SK-N-SH (cell line): Measurements from ENCODE around the gene OXSM. TPM values are rescaled to one million over a fixed set of nuclear protein-coding genes. Genes with fewer than 3 reads are reported as not detected.
A peak's percentile ranks its signal among the peaks of the same experiment; 100 is the strongest.

Source experiments
- CTCF ChIA-PET: fragments of 300-600, 350-600 bp; formaldehyde crosslinking; extraction: SDS; loops from one replicate; lab custom pipeline; 2021; lab: Yijun Ruan, JAX
- POLR2A ChIA-PET: fragments of 350-600 bp; sonication (Branson Sonifier 250); formaldehyde crosslinking; extraction: SDS; loops from one replicate; lab custom pipeline; 2020; ENCODE audit warnings: antibody characterized with exemption, inconsistent platforms; lab: Yijun Ruan, JAX
- DNase-seq: peaks from one replicate; pipeline ENCODE4 v3.0.0; 2012
- H2AFZ ChIP-seq: fragments of 200-600 bp; sonication (generic); 2 replicates; pipeline ENCODE4 v1.8.1; 2016; ENCODE audit warnings: antibody characterized with exemption, mild to moderate bottlenecking, low read depth
- H3F3A ChIP-seq: fragments of 200-600 bp; sonication (generic); replicated peaks from 2 replicates; pipeline ENCODE3; 2016; ENCODE audit warnings: antibody characterized with exemption, mild to moderate bottlenecking; ENCODE audit not compliant: insufficient read depth
- H3K27ac ChIP-seq, 2 experiments: fragments of 200-500 bp in 1 of 2; fragments of 200-600 bp in 1 of 2; sonication (Bioruptor generic) in 1 of 2; sonication (generic), shearing (Covaris generic) in 1 of 2; 2 replicates each; pipeline versions ENCODE4 v1.5.1 to v1.6.1; 2014 to 2016; ENCODE audit warnings: low read depth in 2 of 2, inconsistent platforms in 1 of 2, low read length in 1 of 2, mild to moderate bottlenecking in 1 of 2, mixed read lengths in 1 of 2
- H3K27me3 ChIP-seq: fragments of 200-600 bp; sonication (generic), shearing (Covaris generic); 2 replicates; pipeline ENCODE4 v1.6.1; 2016; ENCODE audit warnings: mixed run types; ENCODE audit not compliant: insufficient read depth
- H3K36me3 ChIP-seq, 2 experiments: fragments of 200-500 bp in 1 of 2; fragments of 200-600 bp in 1 of 2; sonication (Bioruptor generic) in 1 of 2; sonication (generic) in 1 of 2; replicated peaks in 1 of 2; 2 replicates each; pipeline versions ENCODE3 to v1.5.1; 2014 to 2016; ENCODE audit warnings: low read length in 1 of 2, mild to moderate bottlenecking in 1 of 2; ENCODE audit not compliant: insufficient read depth in 2 of 2, control insufficient read depth in 1 of 2
- H3K4me1 ChIP-seq, 2 experiments: fragments of 200-500 bp in 1 of 2; fragments of 200-600 bp in 1 of 2; sonication (Bioruptor generic) in 1 of 2; sonication (generic), shearing (Covaris generic) in 1 of 2; 2 replicates each; pipeline versions ENCODE4 v1.5.1 to v1.6.1; 2014 to 2016; ENCODE audit warnings: low read depth in 1 of 2, low read length in 1 of 2, mixed run types in 1 of 2; ENCODE audit not compliant: insufficient read depth in 2 of 2, control insufficient read depth in 1 of 2
- H3K4me2 ChIP-seq: fragments of 200-600 bp; sonication (generic), shearing (Covaris generic); 2 replicates; pipeline ENCODE4 v1.6.1; 2017; ENCODE audit warnings: mixed run types
- H3K4me3 ChIP-seq, 2 experiments: fragments of 200-500 bp in 1 of 2; fragments of 200-600 bp in 1 of 2; sonication (Bioruptor generic) in 1 of 2; sonication (generic), shearing (Covaris generic) in 1 of 2; 2 replicates each; pipeline versions ENCODE4 v1.5.1 to v1.8.1; 2014 to 2016; ENCODE audit warnings: low read depth in 2 of 2, inconsistent platforms in 1 of 2, low read length in 1 of 2, mild to moderate bottlenecking in 1 of 2, mixed read lengths in 1 of 2, moderate library complexity in 1 of 2
- H3K79me2 ChIP-seq: fragments of 200-600 bp; sonication (generic); 2 replicates; pipeline ENCODE4 v1.8.1; 2017; ENCODE audit warnings: mild to moderate bottlenecking; ENCODE audit not compliant: insufficient read depth
- H3K9ac ChIP-seq: fragments of 200-600 bp; sonication (generic); 2 replicates; pipeline ENCODE4 v1.6.1; 2017; ENCODE audit warnings: mixed run types
- H3K9me2 ChIP-seq: fragments of 200-600 bp; sonication (generic); 2 replicates; pipeline ENCODE4 v1.6.1; 2017; ENCODE audit warnings: mixed run types
- H3K9me3 ChIP-seq: fragments of 200-600 bp; sonication (generic); 2 replicates; pipeline ENCODE4 v1.6.1; 2017; ENCODE audit warnings: mixed run types, mild to moderate bottlenecking, moderate library complexity
- H4K20me1 ChIP-seq: fragments of 200-600 bp; sonication (generic); 2 replicates; pipeline ENCODE4 v1.6.1; 2017; ENCODE audit warnings: mild to moderate bottlenecking, mixed run types; ENCODE audit not compliant: insufficient read depth
- CTCF ChIP-seq: fragments of 200-600 bp; sonication (generic); IDR thresholded peaks from 2 replicates; pipeline ENCODE4 v1.6.1; 2017; ENCODE audit warnings: antibody characterized with exemption, mild to moderate bottlenecking, moderate library complexity
- EP300 ChIP-seq, 2 experiments: IDR thresholded peaks; 2 replicates each; pipeline versions ENCODE4 v1.4.0 to v1.6.1; 2012; ENCODE audit warnings: borderline replicate concordance in 1 of 2, low read depth in 1 of 2, low read length in 1 of 2
- EZH2phosphoT487 ChIP-seq: fragments of 200-600 bp; sonication (generic); IDR thresholded peaks from 2 replicates; pipeline ENCODE4 v1.6.1; 2017; ENCODE audit warnings: low read depth, mixed run types, mild to moderate bottlenecking, antibody characterized with exemption, moderate library complexity, borderline replicate concordance
- FOSL2 ChIP-seq: IDR thresholded peaks from 2 replicates; pipeline ENCODE4 v1.4.0; 2012; ENCODE audit warnings: low read depth, mild to moderate bottlenecking, moderate library complexity, borderline replicate concordance
- FOXJ3 ChIP-seq: sonication (generic); formaldehyde crosslinking; IDR thresholded peaks from 2 replicates; pipeline ENCODE4 v1.5.1; 2020; ENCODE audit warnings: mild to moderate bottlenecking, missing genetic modification reagents
- FOXM1 ChIP-seq: IDR thresholded peaks from 2 replicates; pipeline ENCODE4 v1.4.0; 2012; ENCODE audit warnings: low read depth, mild to moderate bottlenecking
- GATA2 ChIP-seq: sonication (generic); formaldehyde crosslinking; IDR thresholded peaks from 2 replicates; pipeline ENCODE4 v1.5.0; 2020; ENCODE audit warnings: mild to moderate bottlenecking, missing genetic modification reagents
- MAX ChIP-seq: IDR thresholded peaks from 2 replicates; pipeline ENCODE4 v1.4.0; 2012; ENCODE audit warnings: low read depth
- MXI1 ChIP-seq: IDR thresholded peaks from 2 replicates; pipeline ENCODE4 v1.6.1; 2012; ENCODE audit warnings: mild to moderate bottlenecking, low read depth, low read length, improper control_type of control experiment
- RAD21 ChIP-seq: IDR thresholded peaks from 2 replicates; pipeline ENCODE4 v1.6.1; 2012; ENCODE audit warnings: mild to moderate bottlenecking, low read length
- REST ChIP-seq: IDR thresholded peaks from 2 replicates; pipeline ENCODE4 v1.6.1; 2012; ENCODE audit warnings: mild to moderate bottlenecking, low read depth, low read length, moderate library complexity
- RXRA ChIP-seq: IDR thresholded peaks from 2 replicates; pipeline ENCODE4 v1.4.0; 2012; ENCODE audit warnings: low read depth, mild to moderate bottlenecking, borderline replicate concordance
- SIN3A ChIP-seq: IDR thresholded peaks from 2 replicates; pipeline ENCODE4 v1.6.1; 2012; ENCODE audit warnings: low read depth, mild to moderate bottlenecking, low read length, moderate library complexity, borderline replicate concordance
- SMC3 ChIP-seq: IDR thresholded peaks from 2 replicates; pipeline ENCODE4 v1.6.1; 2012; ENCODE audit warnings: low read depth, low read length, improper control_type of control experiment
- TAF1 ChIP-seq: IDR thresholded peaks from 2 replicates; pipeline ENCODE4 v1.6.1; 2012; ENCODE audit warnings: low read depth, mild to moderate bottlenecking, low read length, moderate library complexity, borderline replicate concordance
- TEAD4 ChIP-seq: IDR thresholded peaks from 2 replicates; pipeline ENCODE4 v1.4.0; 2012; ENCODE audit warnings: mild to moderate bottlenecking, borderline replicate concordance; ENCODE audit not compliant: insufficient read depth
- WGBS: methylation state at CpG from one replicate; pipeline ENCODE4 v1.1.6; 2017; ENCODE audit warnings: low lambda C conversion rate; 5-methylcytosine and 5-hydroxymethylcytosine counted together
- polyA plus RNA-seq, 3 experiments: library from polyadenylated mRNA; depleted of rRNA; stranded (reverse); fragments of >200 nt; gene quantifications; 2 replicates each; pipeline ENCODE4 v1.2.3, GENCODE V29; 2012

OXSM gene
- polyA plus RNA-seq, 1 of the 3 experiments (the other 2 are of a cell fraction): 12.1 TPM

- WGBS: 60% methylated on average over 6 of the region's 6 CpGs
- Histone ChIP-seq H3F3A (no peaks in the 10 kb centered on the region), H3K9me3 (no peaks in the 10 kb centered on the region), H3K4me2 (no peak overlapping the region), H3K9ac (no peak overlapping the region), H3K4me3 (no peak overlapping the region), H3K9me2 (no peaks in the 10 kb centered on the region), H4K20me1 (no peaks in the 10 kb centered on the region), H3K36me3 (no peaks in the 10 kb centered on the region), H3K79me2 (no peaks in the 10 kb centered on the region), H3K27ac (peak overlapping the region in 1 of 2 experiments; percentile 91; a peak in 2 of 4 replicates), H3K4me1 (peaks cover 0 to 7% of the 10 kb centered on the region in 2 experiments; a peak in 3 of 4 replicates), H3K27me3 (no peaks in the 10 kb centered on the region), H2AFZ (no peak overlapping the region)
- DNase-seq: peak; percentile 30
- ChIA-PET CTCF (interaction anchor here (0.6 to 2.2 kb wide), 12 partner anchors 24 to 237 kb away, joined by 3 to 14 read pairs (median 4); partner anchors contain the start of gene OXSM), POLR2A (no interaction called here)
- TF ChIP-seq EZH2phosphoT487 (no peak), RAD21 (peak; percentile 7; the same call in 1 of the 2 replicates), FOXM1 (no peak), MXI1 (peak; percentile 31; the same call in 1 of the 2 replicates), TAF1 (no peak), FOSL2 (no peak), SMC3 (peak; percentile 2; the same call in 1 of the 2 replicates), EP300 (IDR thresholded peaks at IDR 0.05; ENCODE audit: borderline replicate concordance in 1 of 2, low read depth in 1 of 2, low read length in 1 of 2) (peak in 1 of 2 experiments; percentile 40; a peak in 1 of 4 replicates)
Measured at GRCh38 chr3:25830373-25831280, 40.7 kb downstream of the OXSM start.

GRCh38 chr3:25831578-25831977, 41.7 kb downstream of the OXSM start:
- no peaks in the 10 kb centered on the region for H3K9me3 ChIP-seq
- H3K27me3 ChIP-seq: no peaks in the 10 kb centered on the region
- no peak overlapping the region for H3K4me2 ChIP-seq
- H3K79me2 ChIP-seq: no peaks in the 10 kb centered on the region
- H3K9me2 ChIP-seq: no peaks in the 10 kb centered on the region
- ChIA-PET POLR2A (interaction anchor here (0.6 kb wide), 1 partner anchor 652 kb away, joined by 5 read pairs; no protein-coding TSS in a partner anchor), CTCF (interaction anchor here (0.6 to 2.2 kb wide), 11 partner anchors 10 to 238 kb away, joined by 3 to 14 read pairs (median 3); partner anchors contain the start of gene OXSM)
- H3K4me3 ChIP-seq: no peak overlapping the region
- TF ChIP-seq FOXM1 (no peak), MAX (no peak), FOSL2 (no peak), RXRA (no peak), SMC3 (peak; percentile 43), GATA2 (CRISPR knock-in tag) (no peak), RAD21 (peak; percentile 62), SIN3A (no peak), FOXJ3 (CRISPR knock-in tag) (no peak), REST (no peak), CTCF (peak; percentile 44), TEAD4 (no peak)
- H3K36me3 ChIP-seq: no peaks in the 10 kb centered on the region
- peak overlapping the region in 1 of 2 experiments; percentile 91; a peak in 2 of 4 replicates for H3K27ac ChIP-seq
- H3K9ac ChIP-seq: no peak overlapping the region
- DNase-seq: peak; percentile 14
- peaks cover 0 to 7% of the 10 kb centered on the region in 2 experiments; a peak in 3 of 4 replicates for H3K4me1 ChIP-seq
- WGBS: 15% methylated on average over 3 of the region's 3 CpGs
- no peak overlapping the region for H2AFZ ChIP-seq
- H4K20me1 ChIP-seq: no peaks in the 10 kb centered on the region
- H3F3A ChIP-seq: no peaks in the 10 kb centered on the region
